Uterus (tissue), 2 donors: ENCODE data around the gene ACSS1.

ENCODE experiments used
- CTCF ChIP-seq, 4 experiments: fragments of 200-600 bp in 2 of 4; fragments of 450-650 bp in 2 of 4; sonication (generic) in 2 of 4; IDR thresholded peaks; one replicate each; pipeline ENCODE4 v1.5.1; 2016 to 2019; ENCODE audit warnings: antibody characterized with exemption in 4 of 4, mild to moderate bottlenecking in 2 of 4, moderate library complexity in 1 of 4
- POLR2A ChIP-seq, 2 donors: fragments of 450-650 bp; IDR thresholded peaks; one replicate each; pipeline ENCODE4 v1.6.1; 2016; ENCODE audit warnings: antibody characterized with exemption in 2 of 2, mild to moderate bottlenecking in 1 of 2, moderate library complexity in 1 of 2

GRCh38 chr20:25044660-25045342 is 13.1 kb downstream of the ACSS1 start:
- TF ChIP-seq CTCF (IDR thresholded peaks at IDR 0.05) (no peak), POLR2A (IDR thresholded peaks at IDR 0.05) (no peak)
